Activated CD4-positive, alpha-beta T cell treated with anti-CD3 and anti-CD28 coated beads, Interleukin-10, Interleukin-2, amounts not matched to agents 100 ng/mL and 50 ng/mL, durations not matched to agents 16 hours and 8 hours (primary cell): Measurements from ENCODE around the gene NMD3.
"Not testable (repeated sequence)": the region's sequence is repeated elsewhere in the genome, so short reads cannot be mapped to it uniquely, and the experiment has no call there.

ENCODE experiments used
- DNase-seq: peaks from one replicate; pipeline ENCODE4 v3.0.0-alpha.2; 2020

Gene NMD3

DNA sequence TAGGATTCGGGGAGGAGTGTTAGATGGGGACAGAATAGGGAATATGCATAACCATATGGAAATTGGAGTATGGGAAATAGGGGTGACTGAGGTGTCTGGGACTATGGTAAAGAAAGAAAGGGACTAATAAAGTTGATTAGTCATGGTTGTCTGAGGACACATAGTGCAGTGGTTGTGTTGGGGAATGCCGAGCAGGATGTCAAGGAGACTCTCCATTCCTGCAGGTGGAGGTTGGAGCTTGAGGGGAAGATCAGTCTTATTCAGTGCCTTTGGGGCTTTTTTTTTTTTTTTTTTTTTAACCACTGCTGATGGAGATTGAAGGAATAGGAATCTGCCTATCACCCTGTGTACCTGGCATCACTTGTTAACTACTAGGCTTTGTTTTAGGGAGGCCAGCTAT is 10.8 kb downstream of the NMD3 start:
- no peak for DNase-seq

DNA sequence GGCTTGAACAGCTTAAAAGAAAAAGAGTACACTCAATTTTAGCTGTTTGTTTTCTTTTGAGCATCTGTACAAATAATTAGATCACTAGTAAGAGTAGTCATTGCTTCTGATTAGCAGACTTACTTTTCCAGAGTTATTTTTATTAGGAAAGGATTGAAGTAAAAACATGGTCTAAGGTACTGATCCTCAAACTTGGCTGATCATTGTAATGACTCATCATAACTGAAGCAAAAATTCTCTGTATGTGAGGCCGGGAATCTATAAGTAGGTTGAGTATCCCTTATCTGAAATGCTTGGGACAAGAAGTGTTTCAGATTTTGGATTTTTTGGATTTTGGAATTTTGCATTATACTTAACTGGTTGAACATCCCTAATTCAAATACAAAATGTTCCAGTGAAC is 12.4 kb downstream of the NMD3 start:
- no peak for DNase-seq

GRCh38 chr3:161236240-161236639 is 15.1 kb downstream of the NMD3 start:
- no peak for DNase-seq

DNA sequence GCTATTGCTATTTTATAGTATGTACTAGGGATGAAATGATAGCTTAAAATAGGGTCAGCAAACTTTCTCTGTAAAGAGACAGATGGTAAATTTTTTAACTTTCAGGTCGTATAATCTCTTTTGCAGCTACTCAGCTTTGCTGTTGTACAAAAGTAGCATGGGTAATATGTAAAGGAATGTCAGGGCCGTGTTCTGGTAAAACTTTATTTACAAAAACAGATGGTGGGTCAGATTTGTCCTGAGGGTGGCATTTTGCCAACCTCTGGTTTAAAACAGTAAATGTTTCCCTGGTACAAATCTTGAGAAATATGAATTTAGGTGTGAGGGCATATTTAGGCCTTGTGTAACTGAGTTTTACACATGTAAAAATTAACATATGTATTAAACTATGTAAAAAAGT is 18.6 kb downstream of the NMD3 start:
- no peak for DNase-seq

DNA sequence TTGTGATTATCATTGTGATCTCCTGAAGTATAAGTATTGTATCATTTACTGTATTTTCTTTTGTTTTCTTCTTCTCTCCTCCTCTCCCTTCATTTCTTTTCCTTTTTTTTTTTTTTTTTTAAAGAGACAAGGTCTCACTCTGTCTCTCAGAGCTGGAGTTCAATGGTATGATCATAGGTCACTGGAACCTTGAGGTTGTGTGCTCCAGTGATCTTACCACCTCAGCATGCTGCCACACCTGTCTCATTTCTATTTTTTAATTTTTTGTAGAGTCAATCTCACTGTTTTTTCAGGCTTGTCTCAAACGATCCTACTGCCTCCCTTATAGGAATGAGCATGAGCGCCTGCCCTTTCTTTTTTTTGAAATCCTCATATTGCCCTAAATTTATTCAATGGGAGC is 23.4 kb downstream of the NMD3 start:
- DNase-seq = no peak

DNA sequence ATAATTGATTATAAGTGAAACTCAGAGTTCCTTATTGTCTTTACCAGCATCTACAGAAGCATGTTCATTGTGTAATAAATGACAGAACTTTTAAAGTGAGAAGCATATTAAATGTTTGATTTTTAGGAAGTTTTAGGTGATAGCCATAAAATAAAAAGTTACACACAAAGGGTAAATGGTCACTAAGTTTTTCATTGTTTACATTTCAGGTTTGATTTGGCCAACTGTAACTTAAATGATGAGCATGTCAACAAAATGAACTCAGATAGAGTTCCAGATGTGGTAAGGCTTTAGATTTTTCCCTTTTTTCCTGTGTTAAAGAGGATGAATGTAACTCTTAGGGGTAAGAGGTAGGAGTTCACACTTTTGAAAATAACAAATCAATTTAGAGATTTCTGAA is 25.9 kb downstream of the NMD3 start:
- DNase-seq = no peak

DNA sequence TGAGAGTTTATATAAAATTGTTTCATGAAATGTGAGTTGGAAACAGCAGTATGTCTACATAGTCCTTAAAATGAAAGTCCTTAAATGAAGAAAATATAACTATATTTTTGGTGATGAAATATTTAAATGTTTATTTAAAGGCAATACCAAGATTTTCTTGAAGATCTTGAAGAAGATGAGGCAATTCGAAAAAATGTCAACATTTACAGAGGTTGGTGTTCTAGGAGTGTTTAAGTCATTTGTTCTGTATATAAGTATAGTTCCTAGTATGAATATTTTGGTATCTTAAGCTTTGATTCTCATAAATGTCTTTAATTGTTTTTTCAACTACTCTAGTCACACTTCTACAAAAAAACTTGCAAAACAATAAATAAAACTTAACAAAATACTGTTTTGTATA is 29.0 kb downstream of the NMD3 start:
- DNase-seq = no peak

DNA sequence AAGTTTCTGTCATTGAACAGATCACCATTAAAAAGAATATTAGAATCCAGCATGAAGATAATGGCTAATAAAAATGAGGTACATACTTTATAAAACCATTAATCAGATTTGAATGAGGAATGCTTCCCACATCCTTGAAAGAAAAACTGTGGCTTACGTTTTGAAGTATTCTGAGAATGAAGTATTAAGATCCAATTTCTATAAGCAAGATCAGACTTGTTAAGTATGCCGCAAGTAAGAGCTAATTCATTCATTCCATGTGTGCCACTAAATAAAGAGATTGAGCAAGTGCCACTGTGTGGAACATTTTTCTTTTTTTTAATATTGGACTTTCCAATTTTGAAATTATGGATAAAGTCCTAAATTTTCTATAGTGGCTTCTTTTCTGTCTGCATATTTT is 30.6 kb downstream of the NMD3 start:
- DNase-seq = no peak

- no peak for DNase-seq
These were observed 31.0 kb downstream of the NMD3 start for GRCh38 chr3:161252143-161252542.

GRCh38 chr3:161253711-161254110 is 32.6 kb downstream of the NMD3 start:
- no peak for DNase-seq

GRCh38 chr3:161254861-161255260 is 33.8 kb downstream of the NMD3 start:
- DNase-seq = no peak

DNA sequence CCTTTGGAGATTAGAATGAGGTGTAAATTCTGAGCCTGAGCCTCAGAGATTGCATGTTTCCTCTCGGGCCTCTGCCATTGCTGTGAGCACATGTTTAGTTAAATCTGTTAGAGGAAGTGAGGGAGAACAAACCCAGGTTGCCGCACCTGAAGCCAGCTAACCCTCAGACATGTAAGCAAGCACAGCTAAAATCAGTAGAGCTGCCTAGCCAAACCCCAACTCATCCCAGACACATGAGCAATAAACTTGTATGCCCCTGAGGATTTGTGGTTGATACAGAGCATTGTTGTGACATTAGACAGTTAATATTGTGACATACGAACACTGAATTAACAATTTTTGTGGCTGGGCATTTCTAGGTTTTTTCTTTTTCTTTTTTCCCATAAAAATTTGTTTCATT is 41.9 kb downstream of the NMD3 start:
- no peak for DNase-seq

DNA sequence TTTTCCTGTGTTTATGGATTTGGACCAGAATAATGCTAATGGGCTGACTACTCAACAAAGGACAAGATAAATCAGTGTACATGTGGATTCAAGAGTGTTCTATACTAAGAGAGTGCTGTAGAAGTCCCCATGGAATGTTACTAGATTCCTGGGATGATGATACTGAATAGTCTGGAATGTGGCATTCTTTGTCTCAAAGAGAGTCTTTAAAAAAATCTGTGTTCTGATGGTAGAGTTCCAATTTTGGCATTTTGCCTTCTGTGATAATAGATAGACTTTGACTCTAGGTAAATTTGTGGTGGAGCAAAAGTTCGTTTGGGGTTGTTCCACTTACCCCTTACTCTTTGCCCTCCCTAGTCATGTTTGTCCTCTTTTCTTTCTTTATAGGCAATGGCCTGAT is 43.7 kb downstream of the NMD3 start:
- no peak for DNase-seq

DNA sequence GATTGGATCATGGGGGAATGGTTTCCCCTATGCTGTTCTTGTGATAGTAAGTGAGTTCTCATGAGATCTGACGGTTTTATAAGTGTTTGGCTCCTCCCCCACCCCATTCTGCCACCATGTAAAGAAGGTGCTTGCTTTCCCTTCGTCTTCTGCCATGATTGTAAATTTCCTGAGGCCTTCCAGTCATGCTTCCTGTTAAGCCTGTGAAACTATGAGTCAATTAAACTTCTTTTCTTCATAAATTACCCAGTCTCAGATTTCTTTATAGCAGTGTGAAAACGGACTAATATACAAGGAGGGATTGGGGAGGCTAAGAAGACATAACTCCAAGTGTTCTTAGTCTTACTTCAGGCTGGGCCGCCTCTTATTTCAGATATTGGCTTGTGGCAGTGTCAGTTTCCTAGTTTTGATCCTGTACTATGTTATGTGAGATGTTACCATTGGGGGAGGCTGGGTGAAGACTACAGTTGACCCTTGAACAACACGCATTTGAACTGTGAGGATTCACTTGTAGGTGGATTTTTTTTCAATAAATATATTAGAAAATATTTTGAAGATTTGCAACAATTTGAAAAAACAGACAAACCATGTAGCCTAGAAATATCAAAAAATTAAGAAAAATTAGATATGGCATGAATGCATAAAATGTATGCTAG is 44.9 kb downstream of the NMD3 start:
- no peak for DNase-seq

- DNase-seq = no peak
These were observed 45.6 kb downstream of the NMD3 start for GRCh38 chr3:161266731-161267150.

- no peak for DNase-seq
These were observed 46.5 kb downstream of the NMD3 start for GRCh38 chr3:161267646-161268045.

DNA sequence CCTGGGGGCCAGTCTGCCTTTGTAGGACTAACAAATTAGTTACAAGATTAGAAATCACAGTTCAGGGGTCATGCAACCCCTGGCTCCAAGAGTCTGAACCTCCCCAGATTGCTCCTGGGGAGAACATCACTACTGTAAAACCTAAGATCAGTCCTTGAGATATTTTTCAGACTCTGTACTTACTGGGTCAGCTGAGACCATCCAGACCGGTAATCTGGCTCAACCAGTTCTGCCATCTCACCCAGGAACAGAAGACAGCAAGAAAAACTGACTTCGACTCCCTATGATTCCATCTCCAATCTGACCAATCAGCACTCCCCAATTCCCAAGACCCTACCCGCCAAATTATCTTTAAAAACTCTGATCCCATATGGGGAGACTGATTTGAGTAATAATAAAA is 47.5 kb downstream of the NMD3 start:
- no peak for DNase-seq

GRCh38 chr3:161270991-161271390 is 49.9 kb downstream of the NMD3 start:
- no peak for DNase-seq

GRCh38 chr3:161271646-161272045 is 50.5 kb downstream of the NMD3 start:
- DNase-seq = no peak

GRCh38 chr3:161272524-161272923 is 51.4 kb downstream of the NMD3 start:
- no peak for DNase-seq

DNA sequence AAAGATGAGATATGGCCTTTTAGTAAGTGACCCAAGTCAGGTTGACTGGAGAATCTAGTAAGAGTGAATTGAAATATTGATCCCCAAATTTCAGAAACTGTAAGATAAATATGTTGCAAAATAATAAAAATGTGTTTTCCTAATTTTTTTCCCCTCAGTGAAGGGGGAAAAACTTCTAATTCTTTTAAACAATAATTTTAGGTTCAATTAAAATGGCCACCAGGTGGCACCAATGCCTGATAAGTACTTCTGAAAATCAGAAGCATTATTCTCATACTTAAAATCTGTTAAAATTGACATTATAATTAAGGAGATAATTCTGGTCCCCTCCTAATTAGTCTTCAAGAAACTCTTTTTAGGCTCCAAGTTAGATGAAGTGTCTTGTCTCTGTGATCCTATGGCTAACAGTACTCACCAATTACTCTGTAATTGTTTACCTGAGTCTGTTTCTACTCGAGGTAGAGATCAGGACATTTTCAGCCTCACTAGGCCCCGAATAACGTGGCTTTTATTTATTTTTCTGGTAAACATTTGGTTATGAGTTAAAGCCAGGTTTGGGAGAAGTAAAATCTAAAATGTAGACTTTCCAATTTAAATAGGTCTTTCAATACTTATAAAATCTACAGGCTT is 52.6 kb downstream of the NMD3 start:
- DNase-seq = peak; percentile 24

- DNase-seq = peak; percentile 68
These were observed 53.7 kb downstream of the NMD3 start for GRCh38 chr3:161274691-161275298.

DNA sequence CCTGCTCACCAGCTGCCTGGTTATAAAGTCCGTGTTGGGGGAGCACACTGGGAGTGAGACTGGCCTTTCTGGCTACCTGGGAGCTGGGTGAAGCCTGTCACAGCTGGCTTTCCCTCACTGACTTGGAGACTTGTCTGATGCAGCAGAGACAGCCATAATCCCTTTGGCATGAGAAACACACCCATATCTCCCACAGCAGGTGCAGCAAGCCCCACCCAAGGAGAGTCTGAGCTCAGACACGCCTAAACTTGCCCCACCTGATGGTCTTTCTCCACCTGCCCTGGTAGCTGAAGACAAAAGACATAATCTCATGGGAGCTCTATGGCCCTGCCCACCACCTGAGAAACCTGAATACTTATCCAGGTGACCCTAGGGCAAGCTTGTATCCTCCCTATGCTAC is 54.8 kb downstream of the NMD3 start:
- DNase-seq = no peak

GRCh38 chr3:161282387-161282786 is 61.3 kb downstream of the NMD3 start:
- not testable (repeated sequence) for DNase-seq

GRCh38 chr3:161284989-161285388 is 63.9 kb downstream of the NMD3 start:
- DNase-seq = no peak
